ENCODE measurements around the gene UQCRHL.
"Not testable (repeated sequence)": the region's sequence is repeated elsewhere in the genome, so short reads cannot be mapped to it uniquely, and the experiment has no call there.

Gene UQCRHL

GRCh38 chr1:15835205-15835740 is 27.8 kb upstream of the UQCRHL start:
- no peak for DNase-seq

DNA sequence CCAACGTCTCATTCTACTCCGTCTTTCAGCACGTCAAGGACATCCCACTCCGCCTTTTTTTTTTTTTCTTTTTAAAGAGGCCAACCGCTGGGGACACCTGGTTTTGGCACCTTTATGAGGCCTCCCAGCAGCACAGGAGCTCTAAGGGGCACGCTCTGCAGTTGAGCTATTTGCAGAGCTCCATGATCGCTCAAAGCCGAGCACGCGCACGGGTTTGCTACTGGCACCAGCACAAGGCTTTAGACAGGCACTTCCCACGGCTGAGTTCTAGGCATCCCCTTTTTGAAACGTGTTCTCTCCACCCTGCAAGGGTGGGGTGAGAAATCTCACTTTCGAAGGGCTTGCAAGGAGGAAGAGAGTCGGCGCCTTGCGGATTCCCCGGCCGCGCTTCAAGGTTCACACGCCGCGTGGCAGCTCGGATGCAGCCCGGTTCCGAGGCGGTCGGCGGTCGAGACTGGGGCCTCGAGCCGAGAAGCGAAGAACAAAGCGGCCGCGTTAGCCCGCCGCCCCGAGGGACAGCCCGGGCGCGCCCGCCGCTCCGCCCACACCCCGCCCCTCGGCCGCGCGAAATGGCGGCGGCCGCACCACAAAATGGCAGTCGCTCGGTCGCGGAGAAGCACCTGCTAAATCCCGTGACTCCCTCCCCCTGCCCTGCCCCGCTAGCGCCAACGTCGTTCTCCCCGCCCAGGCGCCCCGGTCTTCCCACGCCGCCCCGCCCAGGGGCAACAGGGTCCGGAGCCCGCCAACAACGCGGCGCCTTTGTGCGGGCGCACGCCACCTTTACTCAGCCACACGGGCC is 27.2 kb upstream of the UQCRHL start:
- DNase-seq = peak; percentile 88

- no peak for DNase-seq
Measured at GRCh38 chr1:15833842-15834405, 26.5 kb upstream of the UQCRHL start.

DNA sequence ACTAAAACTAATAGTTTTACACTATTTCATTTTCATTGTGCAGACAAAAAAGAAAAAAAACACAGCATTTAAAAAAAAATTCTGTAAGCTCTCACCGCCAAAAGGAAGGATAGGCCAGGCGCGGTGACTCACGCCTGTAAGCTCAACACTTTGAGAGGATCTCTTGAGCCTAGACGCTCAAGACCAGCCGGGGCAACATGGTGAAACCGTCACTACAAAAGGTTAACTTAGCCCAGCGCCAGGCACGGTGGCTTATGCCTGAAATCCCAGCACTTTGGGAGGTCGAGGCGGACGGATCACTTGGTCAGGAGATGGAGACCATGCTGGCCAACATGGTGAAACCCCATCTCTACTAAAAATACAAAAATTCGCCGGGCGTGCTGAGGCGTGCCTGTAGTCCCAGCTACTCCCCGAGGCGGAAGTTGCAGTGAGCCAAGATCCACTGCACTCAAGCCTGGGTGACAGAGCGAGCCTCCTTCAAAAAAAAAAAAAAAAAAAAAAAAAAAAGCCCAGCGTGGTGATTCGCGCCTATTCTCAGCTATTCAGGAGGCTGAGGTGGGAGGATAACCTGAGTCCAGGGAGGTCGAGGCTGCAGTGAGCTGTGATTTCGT is 25.7 kb upstream of the UQCRHL start:
- no peak for DNase-seq

GRCh38 chr1:15830258-15830657 is 22.8 kb upstream of the UQCRHL start:
- no peak for DNase-seq

DNA sequence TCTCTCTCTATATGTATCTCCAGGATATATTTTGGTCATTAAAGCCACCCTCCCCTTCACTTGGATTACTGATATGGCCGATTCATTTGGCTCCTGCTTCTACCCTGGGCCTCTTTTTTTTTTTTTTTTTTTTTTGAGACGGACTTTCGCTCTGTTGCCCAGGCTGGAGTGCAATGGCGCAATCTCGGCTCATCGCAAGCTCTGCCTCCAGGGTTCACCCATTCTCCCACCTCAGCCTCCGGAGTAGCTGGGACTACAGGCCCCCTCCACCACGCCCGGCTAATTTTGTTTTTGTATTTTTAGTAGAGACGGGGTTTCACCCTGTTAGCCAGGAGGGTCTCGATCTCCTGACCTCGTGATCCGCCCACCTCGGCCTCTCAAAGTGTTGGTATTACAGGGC is 21.5 kb upstream of the UQCRHL start:
- DNase-seq = not testable (repeated sequence)

- DNase-seq = not testable (repeated sequence)
Measured at GRCh38 chr1:15827567-15827966, 20.1 kb upstream of the UQCRHL start.

- DNase-seq = no peak
Measured at GRCh38 chr1:15826810-15827507, 19.5 kb upstream of the UQCRHL start.

GRCh38 chr1:15825800-15826199 is 18.4 kb upstream of the UQCRHL start:
- DNase-seq = no peak

DNA sequence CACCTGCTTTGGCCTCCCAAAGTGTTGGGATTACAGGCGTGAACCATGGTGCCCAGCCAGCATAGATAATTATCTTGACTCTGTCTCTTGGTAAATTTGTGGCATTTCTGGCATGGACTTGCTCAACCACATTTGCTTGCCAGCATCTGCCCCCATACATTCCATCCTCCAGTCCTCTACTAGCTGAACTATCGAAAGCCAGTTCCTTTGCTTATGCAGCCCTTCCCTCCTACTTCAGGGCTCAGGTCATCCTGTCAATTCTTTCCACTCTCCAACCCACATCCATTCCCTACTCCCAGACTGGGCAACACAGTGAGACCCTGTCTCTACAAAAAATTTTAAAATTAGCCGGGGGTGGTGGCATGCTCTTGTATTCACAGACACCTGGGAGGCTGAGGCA is 13.0 kb upstream of the UQCRHL start:
- DNase-seq = no peak

DNA sequence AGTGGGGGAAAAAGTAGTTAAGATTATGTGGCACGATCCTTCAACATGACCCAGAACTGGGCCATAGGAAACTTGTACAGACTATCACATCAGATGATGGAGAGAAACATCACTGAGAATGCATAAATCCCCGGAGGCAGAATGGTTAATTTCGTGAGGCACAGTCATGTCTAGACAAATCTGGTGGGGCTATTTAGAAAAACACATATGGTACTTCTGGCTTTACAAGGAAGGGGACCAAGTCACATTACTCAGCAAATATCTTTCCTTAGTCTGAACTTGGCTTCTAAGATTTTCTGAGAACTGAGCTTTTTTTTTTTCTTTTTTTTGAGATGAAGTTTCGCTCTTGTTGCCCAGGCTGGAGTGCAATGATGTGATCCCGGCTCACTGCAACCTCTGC is 9.2 kb upstream of the UQCRHL start:
- no peak for DNase-seq

DNA sequence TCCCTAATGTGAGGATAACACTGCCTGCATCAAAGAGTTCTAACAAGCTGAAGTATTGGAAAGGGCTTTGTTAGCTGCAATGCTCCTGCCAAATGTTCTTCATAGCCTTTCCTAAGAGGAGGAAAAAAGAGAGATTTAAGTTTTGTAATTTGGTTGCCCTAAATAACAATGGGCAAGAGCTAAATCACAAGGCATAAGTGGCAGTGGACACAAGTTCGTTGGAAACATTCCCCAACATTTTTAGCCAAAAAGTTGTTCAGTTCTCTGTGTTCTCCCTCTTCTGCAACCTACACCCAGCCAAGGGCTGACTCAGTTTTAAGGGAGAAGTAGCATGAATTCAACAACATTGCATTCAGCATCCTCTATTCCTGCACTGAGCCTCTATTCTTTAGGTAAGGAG is 2.6 kb upstream of the UQCRHL start:
- no peak for DNase-seq

DNA sequence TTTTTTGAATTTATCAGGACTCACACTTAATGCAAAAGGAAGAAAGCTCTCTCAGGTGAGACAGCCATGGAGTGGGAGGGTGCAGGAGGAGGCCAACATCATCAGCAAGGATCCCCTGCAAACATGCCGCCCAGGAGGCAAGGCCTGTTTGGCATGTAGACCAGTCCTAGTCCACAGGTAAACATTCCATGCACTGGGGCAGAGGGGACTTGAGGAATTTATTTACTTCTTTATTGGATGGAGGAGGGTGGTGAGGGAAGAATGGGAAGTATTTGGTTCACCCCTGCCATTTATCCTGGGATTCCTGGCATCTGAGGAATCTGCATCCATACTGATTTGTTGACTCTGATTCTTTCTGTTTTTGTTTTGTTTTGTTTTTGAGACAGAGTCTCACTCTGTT is 1.5 kb upstream of the UQCRHL start:
- DNase-seq = no peak

DNA sequence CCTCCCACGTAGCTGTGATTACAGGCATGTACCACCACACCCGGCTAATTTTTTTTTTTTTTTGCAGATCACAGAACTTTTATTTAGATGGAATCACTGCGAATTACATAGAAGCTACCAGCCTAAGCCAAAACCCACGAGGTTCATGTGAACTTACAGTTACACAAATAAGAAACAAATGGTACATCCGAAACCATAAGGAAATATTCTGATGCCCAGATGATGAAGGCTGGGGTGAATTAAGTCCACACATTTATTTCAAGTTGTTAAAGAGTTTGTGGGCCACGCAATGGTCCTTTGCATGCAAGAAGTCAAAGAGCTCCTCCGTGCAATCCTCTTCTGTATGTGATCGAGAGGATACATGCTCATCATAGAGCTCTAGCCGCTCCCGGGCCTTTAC is 328 bp downstream of the UQCRHL start:
- DNase-seq = no peak

- DNase-seq = no peak
Measured at GRCh38 chr1:15804060-15804459, 3.4 kb downstream of the UQCRHL start.

DNA sequence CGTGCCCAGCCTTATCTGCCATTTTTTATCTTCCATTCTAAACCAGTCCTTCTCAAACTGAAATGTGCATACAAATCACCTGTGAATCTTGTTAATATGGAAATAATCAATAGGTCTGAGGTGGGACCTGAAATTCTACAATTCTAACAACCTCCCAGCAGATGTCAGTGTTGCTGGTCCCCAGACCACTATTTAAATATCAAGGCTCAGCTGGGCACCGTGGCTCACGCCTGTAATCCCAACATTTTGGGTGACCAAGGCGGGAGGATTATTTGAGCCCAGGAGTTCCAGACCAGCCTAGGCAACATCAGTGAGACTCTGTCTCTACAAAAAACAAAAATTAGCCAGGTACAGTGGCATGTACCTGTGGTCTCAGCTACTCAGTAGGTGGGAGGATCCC is 4.1 kb downstream of the UQCRHL start:
- DNase-seq = no peak

DNA sequence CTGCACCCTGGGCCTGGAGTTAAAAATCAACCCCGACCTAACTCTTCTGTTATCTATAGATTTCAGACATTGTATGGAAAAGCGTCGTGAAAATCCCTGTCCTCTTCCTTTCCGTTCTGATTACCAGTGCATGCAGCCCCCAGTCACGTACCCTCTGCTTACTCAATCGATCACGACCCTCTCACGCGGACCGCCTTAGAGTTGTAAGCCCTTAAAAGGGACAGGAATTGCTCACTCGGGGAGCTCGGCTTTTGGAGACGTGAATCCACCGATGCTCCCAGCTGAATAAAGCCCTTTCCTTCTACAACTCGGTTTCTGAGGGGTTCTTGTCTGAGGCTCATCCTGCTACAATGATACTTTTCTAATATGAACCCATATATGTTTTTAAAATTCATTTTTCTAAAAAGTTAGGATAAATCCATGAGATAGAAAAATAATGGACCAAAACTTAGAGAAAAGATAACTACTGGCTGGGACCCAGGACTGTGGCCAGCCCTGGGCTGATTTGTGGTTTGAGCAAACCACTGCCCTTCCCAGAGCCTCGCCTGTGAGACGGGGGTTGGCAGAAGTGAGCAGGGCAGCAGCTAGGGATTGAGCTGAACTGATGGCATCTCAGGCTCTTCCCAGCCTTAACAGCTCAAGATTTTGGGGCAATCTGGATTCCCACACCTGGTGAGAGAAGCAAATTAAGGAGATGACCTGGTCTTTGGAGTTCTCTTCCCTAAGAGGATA is 5.0 kb downstream of the UQCRHL start:
- DNase-seq = no peak

DNA sequence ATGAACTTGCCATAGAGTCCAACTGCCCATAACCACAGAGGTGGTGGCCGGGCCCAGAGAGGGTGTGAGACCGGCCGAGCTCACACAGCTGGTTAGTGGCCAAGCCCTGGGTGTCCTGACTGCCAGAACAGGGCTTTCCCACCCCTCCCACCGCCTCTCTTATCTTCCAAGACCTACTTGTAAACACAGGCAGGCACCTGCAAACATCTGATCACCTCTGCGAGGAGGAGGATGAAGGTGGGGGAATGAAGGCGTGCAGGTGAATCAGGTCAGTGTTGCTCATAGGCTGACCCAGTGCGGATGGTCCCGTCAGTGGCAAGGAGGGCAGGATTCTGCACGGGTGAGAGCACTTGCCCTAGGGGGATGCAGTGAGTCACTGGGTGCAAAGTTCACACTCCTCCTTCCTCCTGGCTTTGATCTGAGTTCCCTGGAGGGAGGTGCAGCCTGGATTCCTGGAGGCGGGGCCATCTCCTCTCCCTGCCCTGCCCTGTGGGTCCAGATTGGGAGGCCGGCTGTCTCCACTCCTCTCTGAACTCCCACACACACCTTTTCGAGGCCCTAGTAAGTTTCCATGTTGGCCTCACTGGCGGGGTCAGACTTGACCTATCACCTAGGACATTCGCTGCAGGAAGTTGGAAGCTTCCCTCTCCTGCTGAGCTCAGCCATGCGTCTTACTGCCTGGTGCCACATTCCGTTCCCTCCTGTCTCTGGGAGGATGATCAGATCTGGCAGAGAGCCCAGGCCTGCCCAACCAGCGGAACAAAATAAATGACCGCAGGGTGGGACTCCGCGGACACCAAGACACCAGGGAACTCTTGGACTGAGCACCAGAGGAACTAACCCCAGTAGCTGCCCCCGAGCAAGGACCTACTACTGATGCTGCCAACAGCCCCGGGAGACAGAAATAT is 7.3 kb downstream of the UQCRHL start:
- DNase-seq = no peak

DNA sequence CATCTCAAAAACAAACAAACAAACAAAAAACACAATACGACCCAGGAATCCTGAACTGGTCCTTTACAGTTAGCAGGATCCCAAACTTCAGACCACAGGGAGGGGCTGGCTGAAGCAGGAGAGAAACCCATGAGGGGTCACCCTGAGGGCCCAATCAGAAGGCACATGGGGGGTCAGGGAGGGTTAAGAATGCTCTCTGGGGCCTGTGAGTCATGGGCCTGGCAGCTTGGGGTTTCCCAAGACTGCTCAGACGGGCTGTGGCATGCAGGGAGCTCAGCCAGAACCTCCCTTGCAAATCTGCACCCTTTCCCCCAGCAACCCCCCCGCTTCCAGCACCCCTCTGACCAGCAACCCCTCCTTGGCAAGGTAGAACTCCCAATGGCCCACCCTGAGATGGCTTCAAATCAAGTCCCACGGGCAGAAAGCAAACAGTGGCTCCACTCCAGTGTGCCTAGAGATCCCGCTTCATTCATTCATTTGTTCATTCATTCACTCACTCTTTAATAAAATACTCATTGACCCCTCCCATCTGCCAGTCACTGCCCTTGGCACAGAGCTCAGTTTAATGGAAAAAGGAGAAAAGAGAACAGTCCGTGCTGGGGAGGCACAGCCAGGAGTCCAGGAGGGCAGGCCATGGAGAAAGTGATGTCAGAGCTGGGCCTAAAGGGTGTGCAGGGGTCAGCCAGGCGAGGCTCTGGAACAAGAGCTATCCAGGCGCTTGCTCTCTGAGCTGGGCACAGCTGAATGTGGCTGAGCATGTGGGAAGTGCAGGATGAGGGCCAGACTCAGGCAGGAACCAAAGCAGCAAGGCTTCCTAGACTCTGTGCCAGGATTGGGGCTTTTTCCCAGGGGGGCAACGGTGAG is 8.2 kb downstream of the UQCRHL start:
- no peak for DNase-seq

DNA sequence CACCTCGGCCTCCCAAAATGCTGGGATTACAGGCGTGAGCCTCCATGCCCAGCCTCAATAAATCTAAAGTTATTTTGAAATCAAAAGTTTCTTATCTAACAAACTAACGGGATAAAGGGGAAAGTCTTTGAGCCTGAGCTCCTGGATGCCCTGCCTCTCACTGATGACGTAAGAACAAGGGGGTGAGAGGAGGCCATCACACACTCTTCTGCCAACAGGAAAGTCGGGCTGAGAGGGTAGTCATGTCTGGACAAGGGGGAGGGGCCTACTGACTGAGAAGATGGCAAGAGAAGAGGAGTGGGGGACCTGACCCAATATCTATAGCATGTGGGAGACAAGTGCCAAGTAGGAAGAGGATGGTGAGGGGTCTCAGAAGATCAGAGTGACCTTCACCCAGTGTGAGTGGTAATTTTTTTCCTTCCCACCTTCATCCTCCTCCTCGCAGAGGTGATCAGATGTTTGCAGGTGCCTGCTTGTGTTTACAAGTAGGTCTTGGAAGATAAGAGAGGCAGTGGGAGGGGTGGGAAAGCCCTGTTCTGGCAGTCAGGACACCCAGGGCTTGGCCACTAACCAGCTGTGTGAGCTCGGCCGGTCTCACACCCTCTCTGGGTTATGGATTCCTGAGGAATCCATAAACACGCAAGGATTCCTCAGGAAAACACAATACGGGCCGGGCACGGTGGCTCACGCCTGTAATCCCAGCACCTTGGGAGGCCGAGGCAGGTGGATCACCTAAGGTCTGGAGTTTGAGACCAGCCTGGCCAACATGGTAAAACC is 9.6 kb downstream of the UQCRHL start:
- DNase-seq = no peak
